ENCODE measurements around the gene CCR2.
"Not testable (repeated sequence)": the region's sequence is repeated elsewhere in the genome, so short reads cannot be mapped to it uniquely, and the experiment has no call there.

CCR2 gene

DNA sequence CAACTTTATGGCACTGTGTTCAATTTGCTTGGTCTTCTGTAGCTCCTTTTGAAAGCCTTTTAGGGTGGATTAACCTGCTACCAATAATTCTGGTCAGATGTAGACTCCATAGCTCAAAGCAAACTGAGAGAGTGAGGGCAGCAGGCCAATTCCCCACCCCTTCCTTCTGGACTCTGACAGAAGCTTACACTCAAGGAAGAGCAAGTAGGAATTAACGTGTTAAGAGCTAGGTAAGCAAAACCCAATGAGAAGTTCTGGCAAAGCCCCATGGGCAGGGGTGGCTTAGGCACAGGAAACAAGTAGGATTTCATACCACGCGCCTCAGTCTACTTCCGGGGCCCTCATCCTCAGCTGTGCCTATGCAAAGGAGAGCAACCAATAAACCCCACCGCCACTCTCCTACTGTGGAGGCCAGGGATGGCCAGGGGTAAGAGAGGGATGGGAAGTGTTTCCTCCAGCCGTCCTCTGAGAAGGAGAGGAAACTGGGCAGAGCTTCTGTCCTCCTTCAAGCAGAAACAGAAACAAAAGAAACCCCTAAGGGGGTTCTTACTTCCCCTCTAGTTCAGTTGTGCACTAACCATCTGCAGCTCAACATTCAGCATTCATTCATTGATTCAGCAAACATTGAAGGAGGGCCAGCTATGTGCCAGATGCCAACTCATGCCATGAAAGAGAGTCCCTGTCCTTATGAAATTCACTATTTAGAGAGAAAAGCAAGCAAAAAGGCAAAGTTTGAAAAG, 29.5 kb downstream of the CCR2 start:
- DNase-seq, result no peak
- no peaks in the 10 kb centered on the region for H3K9me3 ChIP-seq (ENCODE audit: severe bottlenecking)
- no peaks in the 10 kb centered on the region for H3K36me3 ChIP-seq
- no peak overlapping the region for H3K27ac ChIP-seq
- H3K4me3 ChIP-seq (ENCODE audit: low read depth, low read length), result no peak overlapping the region
- TF ChIP-seq CTCF (IDR thresholded peaks at IDR 0.05; ENCODE audit: low read depth, low read length), result no peak
- peaks cover 82% of the 10 kb centered on the region for H3K27me3 ChIP-seq (ENCODE audit: insufficient read depth, low read depth, severe bottlenecking)

- Histone ChIP-seq H3K36me3 (no peaks in the 10 kb centered on the region), H3K27me3 (ENCODE audit: insufficient read depth, low read depth, severe bottlenecking) (peaks cover 79% of the 10 kb centered on the region), H3K9me3 (ENCODE audit: severe bottlenecking) (no peaks in the 10 kb centered on the region), H3K27ac (no peak overlapping the region), H3K4me3 (ENCODE audit: low read depth, low read length) (no peak overlapping the region)
- DNase-seq, result no peak
- TF ChIP-seq CTCF (IDR thresholded peaks at IDR 0.05; ENCODE audit: low read depth, low read length), result no peak
Measured at GRCh38 chr3:46383951-46384330, 30.0 kb downstream of the CCR2 start.

DNA sequence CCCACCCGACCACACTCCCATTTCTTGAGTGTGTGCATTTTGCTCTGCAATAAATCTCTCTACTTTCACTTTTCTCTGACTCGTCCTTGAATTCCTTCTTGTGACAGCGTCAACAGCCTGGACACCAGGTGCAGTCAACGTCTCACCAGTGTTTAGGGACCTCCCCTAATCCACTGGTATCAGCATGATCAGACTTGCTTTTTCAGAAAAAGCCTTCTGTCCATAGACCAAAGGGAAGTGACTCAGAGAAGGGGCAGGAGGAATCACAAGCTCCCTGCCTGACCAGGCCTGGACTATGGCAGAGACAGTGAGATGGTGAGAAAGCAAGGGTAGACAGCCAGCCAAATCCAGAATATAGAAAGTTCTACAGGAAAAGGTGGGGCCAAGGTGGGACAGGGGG, 32.3 kb downstream of the CCR2 start:
- H3K36me3 ChIP-seq, result no peaks in the 10 kb centered on the region
- no peaks in the 10 kb centered on the region for H3K9me3 ChIP-seq (ENCODE audit: severe bottlenecking)
- DNase-seq, result no peak
- H3K27me3 ChIP-seq (ENCODE audit: insufficient read depth, low read depth, severe bottlenecking), result peaks cover 73% of the 10 kb centered on the region
- H3K27ac ChIP-seq, result no peak overlapping the region
- no peak for TF ChIP-seq CTCF (IDR thresholded peaks at IDR 0.05; ENCODE audit: low read depth, low read length)
- H3K4me3 ChIP-seq (ENCODE audit: low read depth, low read length), result no peak overlapping the region

- H3K27me3 ChIP-seq (ENCODE audit: insufficient read depth, low read depth, severe bottlenecking), result peaks cover 64% of the 10 kb centered on the region
- H3K27ac ChIP-seq; H3K9me3 ChIP-seq (ENCODE audit: severe bottlenecking); H3K36me3 ChIP-seq; DNase-seq; H3K4me3 ChIP-seq (ENCODE audit: low read depth, low read length): not testable (repeated sequence)
Measured at GRCh38 chr3:46388847-46389246, 34.9 kb downstream of the CCR2 start.

- Histone ChIP-seq H3K27ac (no peak overlapping the region), H3K27me3 (ENCODE audit: insufficient read depth, low read depth, severe bottlenecking) (peaks cover 64% of the 10 kb centered on the region), H3K9me3 (ENCODE audit: severe bottlenecking) (no peaks in the 10 kb centered on the region), H3K36me3 (no peaks in the 10 kb centered on the region), H3K4me3 (ENCODE audit: low read depth, low read length) (no peak overlapping the region)
- no peak for TF ChIP-seq CTCF (IDR thresholded peaks at IDR 0.05; ENCODE audit: low read depth, low read length)
- DNase-seq, result no peak
Measured at GRCh38 chr3:46389306-46389705, 35.4 kb downstream of the CCR2 start.

GRCh38 chr3:46391526-46391925, 37.6 kb downstream of the CCR2 start:
- not testable (repeated sequence) for H3K27ac ChIP-seq; DNase-seq; H3K9me3 ChIP-seq (ENCODE audit: severe bottlenecking); H3K4me3 ChIP-seq (ENCODE audit: low read depth, low read length); H3K36me3 ChIP-seq
- H3K27me3 ChIP-seq (ENCODE audit: insufficient read depth, low read depth, severe bottlenecking), result peaks cover 64% of the 10 kb centered on the region

DNA sequence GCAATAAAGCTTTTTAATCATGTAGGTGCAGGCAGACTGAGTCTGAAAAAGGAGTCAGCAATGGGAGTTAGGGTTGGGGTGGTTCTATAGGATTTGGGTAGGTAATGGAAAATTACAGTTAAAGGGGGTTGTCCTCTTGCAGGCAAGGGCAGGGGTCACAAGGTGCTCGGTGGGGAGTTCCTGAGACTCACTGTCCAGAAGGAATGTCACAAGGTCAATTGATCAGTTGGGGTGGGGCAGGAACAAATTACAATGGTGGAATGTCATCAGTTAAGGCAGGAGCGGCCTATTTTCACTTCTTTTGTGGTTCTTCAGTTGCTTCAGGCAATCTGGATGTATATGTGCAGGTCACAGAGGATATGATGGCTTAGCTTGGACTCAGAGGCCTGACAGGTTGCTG, 39.1 kb downstream of the CCR2 start:
- Histone ChIP-seq H3K36me3 (no peaks in the 10 kb centered on the region), H3K4me3 (ENCODE audit: low read depth, low read length) (no peak overlapping the region)

More for the DNA sequence above, 39.1 kb downstream of the CCR2 start:
- H3K27ac ChIP-seq, result no peak overlapping the region
- H3K27me3 ChIP-seq (ENCODE audit: insufficient read depth, low read depth, severe bottlenecking), result peaks cover 71% of the 10 kb centered on the region
- TF ChIP-seq CTCF (IDR thresholded peaks at IDR 0.05; ENCODE audit: low read depth, low read length), result no peak
- no peak for DNase-seq
- no peaks in the 10 kb centered on the region for H3K9me3 ChIP-seq (ENCODE audit: severe bottlenecking)

Measured in WERI-Rb-1 (cell line).